NCI-H1694 treated with DMSO at 0.1 percent for 48 hours (cell line): Measurements from ENCODE around the gene NME7.
"Not testable (repeated sequence)": the region's sequence is repeated elsewhere in the genome, so short reads cannot be mapped to it uniquely, and the experiment has no call there.

Experiments
- DNase-seq: peaks from one replicate; lab custom pipeline; 2025; lab: John Stamatoyannopoulos, UW

NME7 gene

DNA sequence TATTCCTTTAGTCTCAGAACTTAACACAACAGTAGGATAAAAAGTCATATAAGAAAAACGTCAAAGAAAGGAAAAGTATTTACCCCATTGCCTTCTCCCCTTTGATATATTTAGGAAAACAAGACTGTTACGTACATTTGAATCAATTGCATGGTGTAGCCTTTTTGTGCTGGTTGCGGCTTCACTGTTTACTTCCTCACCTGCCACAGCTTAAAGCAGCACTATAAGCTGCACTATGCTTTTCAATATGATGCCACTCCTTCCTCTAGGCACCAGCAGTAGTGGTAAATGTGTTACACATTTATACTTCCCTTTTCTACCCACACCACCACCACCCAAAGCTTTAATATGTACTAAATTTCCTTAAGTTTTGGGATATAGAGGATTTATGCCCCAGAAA lies 150.0 kb downstream of the NME7 start:
- no peak for DNase-seq

- no peak for DNase-seq
Observed at GRCh38 chr1:169214598-169214997, 153.0 kb downstream of the NME7 start.

DNA sequence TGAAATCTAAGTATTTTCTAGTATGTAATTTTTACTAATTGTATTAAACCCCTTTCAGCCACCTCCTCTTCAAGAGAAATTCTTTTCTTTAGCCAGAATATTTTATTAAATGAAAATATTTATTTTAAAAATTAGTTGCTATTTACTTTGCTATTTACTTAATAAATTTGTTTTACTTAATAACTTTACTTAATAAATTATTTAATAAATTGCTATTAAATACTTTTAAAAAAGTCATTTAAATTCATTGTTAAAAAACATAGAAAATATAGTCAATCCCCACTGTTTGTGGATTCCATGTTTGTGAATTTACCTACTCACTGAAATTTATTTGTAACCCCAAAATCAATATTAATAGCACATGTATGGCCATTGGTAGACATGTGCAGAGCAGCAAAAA lies 155.5 kb downstream of the NME7 start:
- no peak for DNase-seq

- peak; percentile 10 for DNase-seq
Observed at GRCh38 chr1:169207797-169208520, 159.6 kb downstream of the NME7 start.

- DNase-seq, result no peak
Observed at GRCh38 chr1:169204157-169204556, 163.4 kb downstream of the NME7 start.

GRCh38 chr1:169202791-169203665 lies 164.6 kb downstream of the NME7 start:
- no peak for DNase-seq

DNA sequence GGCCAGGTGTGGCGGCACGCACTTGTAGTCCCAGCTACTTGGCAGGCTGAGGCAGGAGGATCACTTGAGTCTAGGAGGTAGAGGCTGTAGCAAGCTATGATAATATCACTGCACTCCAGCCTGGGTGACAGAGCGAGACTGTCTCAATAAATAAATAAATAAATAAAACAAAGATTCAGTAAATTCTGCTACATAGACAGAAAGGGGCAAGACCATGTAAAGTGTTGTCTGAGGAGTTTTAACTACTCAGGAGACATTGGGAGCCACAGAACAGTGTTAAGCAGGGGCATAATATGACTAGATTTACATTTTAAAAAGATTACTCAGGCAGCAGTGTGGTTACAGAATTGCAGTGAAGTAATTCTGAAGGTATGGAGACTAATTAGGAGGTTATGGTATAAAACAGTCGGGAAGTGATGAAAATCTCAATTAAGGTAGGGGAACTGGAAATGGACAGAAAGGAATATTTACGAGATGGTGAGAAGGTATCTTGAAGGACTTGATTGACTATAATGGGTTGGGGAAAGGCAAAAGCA lies 166.4 kb downstream of the NME7 start:
- no peak for DNase-seq

- DNase-seq, result no peak
Observed at GRCh38 chr1:169200319-169200718, 167.3 kb downstream of the NME7 start.

DNA sequence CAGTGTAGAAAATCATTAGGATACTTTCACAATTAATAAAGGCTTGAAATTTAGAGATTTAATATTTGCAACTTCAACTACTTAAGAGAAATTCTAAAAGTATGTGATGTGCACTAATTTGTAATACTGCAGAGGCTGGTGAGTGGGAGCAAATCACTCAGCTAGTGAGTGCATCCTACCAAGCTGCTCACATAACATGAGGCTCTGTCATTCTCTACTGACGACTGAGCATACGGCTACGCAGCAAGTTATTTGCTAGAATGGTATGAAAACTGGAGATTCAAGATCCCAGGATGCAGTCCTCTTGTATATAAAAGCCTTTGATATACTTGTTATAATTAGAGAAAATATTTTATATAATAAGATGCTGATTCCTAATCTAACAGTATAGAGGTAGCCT lies 171.0 kb downstream of the NME7 start:
- no peak for DNase-seq

- no peak for DNase-seq
Observed at GRCh38 chr1:169196161-169196560, 171.4 kb downstream of the NME7 start.

GRCh38 chr1:169193191-169193850 lies 174.3 kb downstream of the NME7 start:
- peak; percentile 17 for DNase-seq

DNA sequence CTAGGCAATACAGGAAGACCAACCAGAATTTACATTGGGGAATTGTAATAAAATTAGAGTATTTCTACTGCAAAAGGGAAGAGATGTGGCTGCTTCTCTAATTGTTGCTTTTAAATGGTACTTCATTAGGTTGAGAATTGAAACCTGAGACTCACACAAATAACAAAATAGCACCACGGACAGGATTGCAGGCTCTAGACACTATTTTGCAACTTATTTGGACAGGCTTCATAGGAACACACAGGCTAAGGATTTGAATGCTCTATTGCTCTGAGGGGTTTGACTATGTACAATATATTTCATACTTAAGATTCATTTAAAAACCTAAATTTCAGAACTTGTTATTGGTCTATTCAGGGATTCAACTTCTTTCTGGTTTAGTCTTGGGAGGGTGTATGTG lies 181.5 kb downstream of the NME7 start:
- DNase-seq, result no peak

DNA sequence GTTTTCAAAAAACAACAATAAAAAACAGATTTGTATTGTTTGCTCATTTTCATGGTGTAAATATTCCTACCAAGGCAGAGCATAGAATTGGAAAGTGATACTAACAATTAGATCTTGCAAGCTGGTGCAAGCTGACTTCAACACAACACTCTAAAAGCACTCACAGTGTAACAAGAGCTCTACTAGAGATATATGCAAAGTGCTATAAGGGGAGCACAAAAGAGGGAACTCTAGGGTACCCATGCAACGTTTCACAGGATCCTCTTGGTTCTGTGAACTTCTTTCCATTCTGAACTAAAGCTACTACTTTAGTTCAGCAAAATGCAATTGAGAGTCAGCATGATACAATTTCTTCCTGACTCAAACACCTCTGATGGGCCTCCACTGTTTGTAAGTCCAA lies 182.8 kb downstream of the NME7 start:
- DNase-seq, result no peak

GRCh38 chr1:169180174-169180573 lies 187.4 kb downstream of the NME7 start:
- DNase-seq, result no peak

GRCh38 chr1:169179431-169179830 lies 188.2 kb downstream of the NME7 start:
- not testable (repeated sequence) for DNase-seq

DNA sequence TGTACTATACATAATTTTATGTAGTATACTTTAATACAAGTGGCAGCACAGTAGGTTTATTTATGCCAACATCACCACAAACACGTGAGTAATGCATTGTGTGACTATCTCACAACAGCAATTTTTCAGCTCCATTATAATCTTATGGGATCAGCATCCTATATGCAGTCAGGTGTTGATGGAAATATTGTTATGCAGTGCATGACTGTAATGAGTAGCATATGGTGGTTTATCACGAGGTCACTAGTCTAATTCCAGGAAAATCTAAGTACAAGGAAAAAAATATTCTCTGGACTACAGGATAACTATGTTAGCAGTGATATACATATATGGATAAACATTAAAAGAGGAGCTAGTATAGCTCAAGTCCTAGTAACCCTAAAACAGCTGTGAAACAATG lies 192.1 kb downstream of the NME7 start:
- DNase-seq, result no peak

DNA sequence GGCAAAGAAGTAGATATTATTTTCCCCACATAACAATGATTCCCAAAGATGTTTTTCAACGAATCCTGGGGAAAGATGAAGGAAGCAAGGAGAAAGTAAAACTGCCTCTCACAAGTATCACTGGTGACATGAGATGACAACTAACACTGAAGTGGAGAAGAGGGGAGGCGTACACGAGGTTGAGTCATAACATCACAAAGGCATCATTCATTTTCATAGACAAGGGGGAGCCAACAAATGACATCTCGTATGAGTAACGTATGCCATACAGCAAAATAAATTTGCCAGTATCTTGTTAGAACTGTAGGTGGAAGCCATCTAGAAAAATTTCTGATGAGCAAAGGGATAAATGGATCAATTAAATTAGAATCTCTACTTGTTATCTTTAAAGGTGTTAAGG lies 204.5 kb downstream of the NME7 start:
- no peak for DNase-seq

DNA sequence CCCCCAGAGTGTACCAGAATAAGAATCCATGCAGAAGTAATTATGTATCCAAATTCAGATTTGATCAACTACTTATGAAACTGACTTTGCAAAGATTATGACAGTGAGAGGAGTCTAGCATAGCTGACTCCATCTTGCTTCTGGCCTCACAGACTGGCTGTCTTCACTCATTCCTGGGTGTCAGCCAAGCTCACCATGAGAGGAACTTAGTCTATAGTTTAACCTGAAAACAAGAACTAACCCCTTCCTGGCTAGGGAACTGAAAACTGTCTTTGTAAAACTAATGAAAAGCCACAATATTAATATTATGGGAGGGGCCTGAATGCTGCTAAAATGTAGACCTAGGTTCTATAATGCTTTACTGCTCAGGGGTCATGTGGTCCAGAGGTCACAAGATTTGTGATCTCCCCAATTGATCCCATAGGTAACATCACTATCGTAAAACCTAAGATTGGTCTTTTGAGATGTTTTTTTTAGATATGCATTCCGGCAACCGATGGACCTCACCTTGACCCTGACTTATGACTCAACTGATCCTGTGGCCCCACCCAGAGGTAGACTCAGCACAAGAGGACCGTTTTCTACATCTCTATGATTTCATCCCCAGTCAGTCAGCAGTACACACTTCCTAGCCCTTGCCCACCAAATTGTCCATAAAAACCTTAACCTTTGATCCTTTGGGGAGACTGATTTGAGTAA lies 206.0 kb downstream of the NME7 start:
- DNase-seq, result no peak

- DNase-seq, result no peak
Observed at GRCh38 chr1:169160845-169161495, 206.6 kb downstream of the NME7 start.

- no peak for DNase-seq
Observed at GRCh38 chr1:169156580-169156979, 211.0 kb downstream of the NME7 start.

- no peak for DNase-seq
Observed at GRCh38 chr1:169155675-169156074, 211.9 kb downstream of the NME7 start.
